ENCODE measurements around the gene TMEM184B. TPM values are rescaled to one million over a fixed set of nuclear protein-coding genes. Genes with fewer than 3 reads are reported as not detected.
A peak's percentile ranks its signal among the peaks of the same experiment; 100 is the strongest.

TMEM184B gene
- total and polyA plus RNA-seq, 4 donors, result 7.5 to 12.6 (median 9.9) TPM

DNA sequence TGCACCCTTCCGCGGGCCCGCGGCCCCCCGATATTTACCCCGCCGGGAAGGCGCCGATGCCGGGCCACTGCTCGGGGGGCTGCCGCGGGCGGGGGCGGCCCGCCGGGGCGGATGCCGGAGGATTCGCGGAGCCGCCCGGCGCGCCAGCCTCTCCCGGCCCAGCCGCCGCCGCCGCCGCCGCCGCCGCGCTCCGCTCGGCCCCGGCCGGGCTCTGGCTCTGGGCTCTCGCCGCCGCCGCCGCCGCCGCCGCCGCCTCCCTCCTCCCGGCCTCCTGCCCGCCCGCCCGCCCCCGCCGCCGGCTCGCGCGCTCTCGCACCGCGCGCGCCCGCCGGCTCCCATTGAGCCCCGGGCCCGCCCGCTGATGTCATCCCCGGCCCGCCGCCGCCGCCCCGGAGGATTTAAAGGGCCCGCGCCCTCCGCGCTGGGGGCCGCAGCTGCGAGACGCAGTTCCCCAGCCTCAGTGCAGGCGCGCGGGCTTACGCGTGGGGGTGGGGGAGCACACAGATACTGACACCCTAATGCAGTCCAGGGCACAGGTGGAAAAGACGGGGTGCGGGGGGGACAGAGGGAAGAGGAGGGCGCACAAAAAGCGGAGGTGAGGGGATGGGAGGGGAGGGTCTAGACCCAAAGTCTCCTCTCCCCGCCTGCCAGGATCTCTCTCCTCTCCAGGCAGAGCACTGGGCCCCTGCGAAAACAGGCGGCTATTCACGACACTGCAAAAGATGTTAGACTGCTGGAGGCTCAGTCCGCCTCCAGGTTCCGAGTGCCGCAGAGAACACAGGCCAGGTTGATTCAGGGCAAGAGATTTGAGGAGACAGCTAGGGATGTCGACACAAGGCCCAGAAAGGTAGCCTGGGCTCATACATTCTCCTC lies 44.5 kb upstream of the TMEM184B start, which contains the start of gene CSNK1E:
TSS of gene CSNK1E (minus strand) at position 312 of the 873 bp plus-strand sequence. CDS start 3,276 bp downstream, outside the sequence.
- DNase-seq (ENCODE audit: low spot score), result peak; percentile 73
- Histone ChIP-seq H3K4me3 (ENCODE audit: low read depth in 1 of 3, low read length in 3 of 3) (peak within 1 kb of the TSS; percentile 15 to 80 (median 44)), H3K36me3 (ENCODE audit: control insufficient read depth in 4 of 4, insufficient read depth in 3 of 4, low read depth in 1 of 4, low read length in 3 of 4) (peaks cover 0 to 2% (median 1%) of the 10 kb centered on the region in 4 donors), H3K27me3 (ENCODE audit: control insufficient read depth in 4 of 4, insufficient read depth in 4 of 4, low read length in 3 of 4) (no peaks in the 10 kb centered on the region), H3K9ac (ENCODE audit: low read depth in 1 of 2, low read length in 2 of 2) (peak within 1 kb of the TSS; percentile 53 to 63), H3K27ac (ENCODE audit: low read depth in 1 of 2, low read length in 2 of 2) (peak within 1 kb of the TSS; percentile 92 to 94), H3K4me1 (ENCODE audit: control insufficient read depth in 4 of 4, insufficient read depth in 4 of 4, low read length in 3 of 4) (peaks cover 0 to 6% (median 2%) of the 10 kb centered on the region in 4 donors), H3K9me3 (ENCODE audit: control insufficient read depth in 4 of 4, low read length in 3 of 4) (no peaks in the 10 kb centered on the region)
- no peak for TF ChIP-seq FOXA1 (IDR thresholded peaks at IDR 0.05)
- no peak for TF ChIP-seq REST (IDR thresholded peaks at IDR 0.05)
- TF ChIP-seq RXRA (IDR thresholded peaks at IDR 0.05), result no peak
- no peak for TF ChIP-seq GABPA (IDR thresholded peaks at IDR 0.05 in 1 of 2, conservative IDR thresholded peaks at IDR 0.05 in 1 of 2)
- no peak for TF ChIP-seq FOXA2 (IDR thresholded peaks at IDR 0.05)
- TF ChIP-seq, protein P1, sequence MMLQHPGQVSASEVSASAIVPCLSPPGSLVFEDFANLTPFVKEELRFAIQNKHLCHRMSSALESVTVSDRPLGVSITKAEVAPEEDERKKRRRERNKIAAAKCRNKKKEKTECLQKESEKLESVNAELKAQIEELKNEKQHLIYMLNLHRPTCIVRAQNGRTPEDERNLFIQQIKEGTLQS (IDR thresholded peaks at IDR 0.05), result no peak
- TF ChIP-seq, protein P2, sequence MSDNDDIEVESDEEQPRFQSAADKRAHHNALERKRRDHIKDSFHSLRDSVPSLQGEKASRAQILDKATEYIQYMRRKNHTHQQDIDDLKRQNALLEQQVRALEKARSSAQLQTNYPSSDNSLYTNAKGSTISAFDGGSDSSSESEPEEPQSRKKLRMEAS (IDR thresholded peaks at IDR 0.05), result no peak
- TF ChIP-seq JUND (IDR thresholded peaks at IDR 0.05), result no peak
- TF ChIP-seq HNF4A (conservative IDR thresholded peaks at IDR 0.05), result no peak
- TF ChIP-seq HNF4G (IDR thresholded peaks at IDR 0.05), result no peak
- no peak for TF ChIP-seq TAF1 (conservative IDR thresholded peaks at IDR 0.05)
- no peak for TF ChIP-seq SP1 (IDR thresholded peaks at IDR 0.05)
- no peak for TF ChIP-seq ZBTB33 (IDR thresholded peaks at IDR 0.05)
- TF ChIP-seq YY1 (IDR thresholded peaks at IDR 0.05), result no peak
- no peak for TF ChIP-seq EGR1 (IDR thresholded peaks at IDR 0.05; ENCODE audit: low read depth in 2 of 2)
- no peak for TF ChIP-seq NR2F2 (IDR thresholded peaks at IDR 0.05)
- TF ChIP-seq, protein P3, sequence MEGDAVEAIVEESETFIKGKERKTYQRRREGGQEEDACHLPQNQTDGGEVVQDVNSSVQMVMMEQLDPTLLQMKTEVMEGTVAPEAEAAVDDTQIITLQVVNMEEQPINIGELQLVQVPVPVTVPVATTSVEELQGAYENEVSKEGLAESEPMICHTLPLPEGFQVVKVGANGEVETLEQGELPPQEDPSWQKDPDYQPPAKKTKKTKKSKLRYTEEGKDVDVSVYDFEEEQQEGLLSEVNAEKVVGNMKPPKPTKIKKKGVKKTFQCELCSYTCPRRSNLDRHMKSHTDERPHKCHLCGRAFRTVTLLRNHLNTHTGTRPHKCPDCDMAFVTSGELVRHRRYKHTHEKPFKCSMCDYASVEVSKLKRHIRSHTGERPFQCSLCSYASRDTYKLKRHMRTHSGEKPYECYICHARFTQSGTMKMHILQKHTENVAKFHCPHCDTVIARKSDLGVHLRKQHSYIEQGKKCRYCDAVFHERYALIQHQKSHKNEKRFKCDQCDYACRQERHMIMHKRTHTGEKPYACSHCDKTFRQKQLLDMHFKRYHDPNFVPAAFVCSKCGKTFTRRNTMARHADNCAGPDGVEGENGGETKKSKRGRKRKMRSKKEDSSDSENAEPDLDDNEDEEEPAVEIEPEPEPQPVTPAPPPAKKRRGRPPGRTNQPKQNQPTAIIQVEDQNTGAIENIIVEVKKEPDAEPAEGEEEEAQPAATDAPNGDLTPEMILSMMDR (IDR thresholded peaks at IDR 0.05; ENCODE audit: low read depth, low read length, missing input control), result no peak
- no peak for TF ChIP-seq RAD21 (IDR thresholded peaks at IDR 0.05)
- WGBS, result 7% methylated on average over 95 of the region's 98 CpGs

Measured in liver (tissue), 9 donors.